ENCODE data around the gene PTPRK. TPM values are rescaled to one million over a fixed set of nuclear protein-coding genes. Genes with fewer than 3 reads are reported as not detected.

The PTPRK gene
- total and polyA plus RNA-seq, 2 of the 13 experiments (the other 11 are each of a cell fraction or from before 2014, with no cell fraction given), result 43.6 to 98.3 TPM

DNA sequence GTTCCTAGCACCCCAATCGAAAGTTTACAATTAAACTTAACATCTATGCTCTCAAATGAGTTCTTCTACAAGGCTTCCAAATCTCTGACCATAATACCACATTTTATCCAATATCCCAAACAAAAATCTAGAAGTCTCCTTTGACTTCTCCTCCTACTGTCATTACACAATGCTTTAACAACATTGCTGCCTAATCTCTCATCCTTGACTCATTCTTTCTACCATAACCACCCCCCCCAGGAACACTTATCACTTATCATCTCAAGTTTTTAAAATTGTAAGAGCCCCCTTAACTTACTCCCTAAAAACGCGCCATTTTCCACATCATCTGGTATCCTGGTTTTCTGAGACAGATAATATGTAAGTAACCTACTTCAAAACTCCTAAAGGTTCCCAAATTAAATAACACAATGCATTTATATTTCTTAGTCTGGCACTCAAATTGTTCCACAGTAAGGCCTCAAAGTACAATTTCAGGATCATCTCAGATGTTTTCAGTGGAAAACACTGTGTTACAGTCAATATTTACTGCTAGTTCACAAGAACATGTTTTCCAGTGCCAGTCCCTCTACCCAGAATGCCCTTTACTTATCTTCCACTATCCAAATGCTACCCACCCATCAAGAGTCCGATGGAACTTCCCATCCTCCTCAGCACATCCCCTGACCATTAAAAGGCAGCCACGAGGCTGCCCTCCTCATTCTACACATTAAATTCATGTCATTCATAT lies 311.4 kb downstream of the PTPRK start:
- DNase-seq (ENCODE audit: low spot score), result peak; percentile 14
- ChIA-PET POLR2A (no interaction called here), CTCF (ENCODE audit: low intra/inter-chr PET ratio, low total read pairs) (no interaction called here)
- peaks cover 26% of the 10 kb centered on the region for H3K4me1 ChIP-seq (ENCODE audit: insufficient read depth, low read length)
- TF ChIP-seq, protein P1, sequence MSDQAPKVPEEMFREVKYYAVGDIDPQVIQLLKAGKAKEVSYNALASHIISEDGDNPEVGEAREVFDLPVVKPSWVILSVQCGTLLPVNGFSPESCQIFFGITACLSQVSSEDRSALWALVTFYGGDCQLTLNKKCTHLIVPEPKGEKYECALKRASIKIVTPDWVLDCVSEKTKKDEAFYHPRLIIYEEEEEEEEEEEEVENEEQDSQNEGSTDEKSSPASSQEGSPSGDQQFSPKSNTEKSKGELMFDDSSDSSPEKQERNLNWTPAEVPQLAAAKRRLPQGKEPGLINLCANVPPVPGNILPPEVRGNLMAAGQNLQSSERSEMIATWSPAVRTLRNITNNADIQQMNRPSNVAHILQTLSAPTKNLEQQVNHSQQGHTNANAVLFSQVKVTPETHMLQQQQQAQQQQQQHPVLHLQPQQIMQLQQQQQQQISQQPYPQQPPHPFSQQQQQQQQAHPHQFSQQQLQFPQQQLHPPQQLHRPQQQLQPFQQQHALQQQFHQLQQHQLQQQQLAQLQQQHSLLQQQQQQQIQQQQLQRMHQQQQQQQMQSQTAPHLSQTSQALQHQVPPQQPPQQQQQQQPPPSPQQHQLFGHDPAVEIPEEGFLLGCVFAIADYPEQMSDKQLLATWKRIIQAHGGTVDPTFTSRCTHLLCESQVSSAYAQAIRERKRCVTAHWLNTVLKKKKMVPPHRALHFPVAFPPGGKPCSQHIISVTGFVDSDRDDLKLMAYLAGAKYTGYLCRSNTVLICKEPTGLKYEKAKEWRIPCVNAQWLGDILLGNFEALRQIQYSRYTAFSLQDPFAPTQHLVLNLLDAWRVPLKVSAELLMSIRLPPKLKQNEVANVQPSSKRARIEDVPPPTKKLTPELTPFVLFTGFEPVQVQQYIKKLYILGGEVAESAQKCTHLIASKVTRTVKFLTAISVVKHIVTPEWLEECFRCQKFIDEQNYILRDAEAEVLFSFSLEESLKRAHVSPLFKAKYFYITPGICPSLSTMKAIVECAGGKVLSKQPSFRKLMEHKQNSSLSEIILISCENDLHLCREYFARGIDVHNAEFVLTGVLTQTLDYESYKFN (CRISPR knock-in tag; conservative IDR thresholded peaks at IDR 0.05), result 0 out of 2 replicates have a peak, but pooled peaks have one; percentile 15
- TF ChIP-seq RBM22 (optimal IDR thresholded peaks at IDR 0.05; ENCODE audit: low read length) (peak; percentile 11), TSC22D2 (CRISPR knock-in tag; IDR thresholded peaks at IDR 0.05; ENCODE audit: borderline replicate concordance) (no peak)
- WGBS (ENCODE audit: low lambda C conversion rate), result 92% methylated on average over 5 of the region's 5 CpGs
- peak; percentile 31; the same call in 1 of the 3 replicates for ATAC-seq
- H4K20me1 ChIP-seq (ENCODE audit: insufficient read depth, low read length), result no peaks in the 10 kb centered on the region; the same call in 1 of the 2 replicates
- in situ Hi-C loops (cut with HindIII; ENCODE audit: extremely low pct_ligation_motif_present, low pct_unique_long_range_greater_than_20kb), result no loop called here
- H3K9me3 ChIP-seq (ENCODE audit: low read length), result no peaks in the 10 kb centered on the region
- no peak overlapping the region for H3K4me3 ChIP-seq (replicated peaks in 1 of 3; ENCODE audit: insufficient read depth in 1 of 3, low read depth in 2 of 3, low read length in 3 of 3)
- H3K4me2 ChIP-seq (ENCODE audit: low read depth, low read length), result no peak overlapping the region
- H3K27me3 ChIP-seq (ENCODE audit: control insufficient read depth in 1 of 2, insufficient read depth in 2 of 2, low read length in 2 of 2), result no peaks in the 10 kb centered on the region
- H3K9ac ChIP-seq (ENCODE audit: insufficient read depth, low read depth, low read length), result no peak overlapping the region
- intact Hi-C loops (cut with micrococcal nuclease; ENCODE audit: unreplicated experiment), result loop anchor here (2.0 kb wide), 1 partner anchor 22 kb away; no protein-coding TSS in a partner anchor
- FAIRE-seq, result no peak
- H2AFZ ChIP-seq (ENCODE audit: low read length), result no peak overlapping the region
- H3K79me2 ChIP-seq (ENCODE audit: insufficient read depth, low read length), result peaks cover 2% of the 10 kb centered on the region
- peaks cover 1 to 6% of the 10 kb centered on the region in 2 experiments; a peak in 4 of 5 replicates for H3K36me3 ChIP-seq (replicated peaks in 1 of 2; ENCODE audit: control insufficient read depth in 1 of 2, insufficient read depth in 2 of 2, low read length in 2 of 2)
- no TSS peak for BruUV-seq (replicated peaks)
- H3K27ac ChIP-seq (ENCODE audit: extremely low read length, insufficient read depth, low read length), result no peak overlapping the region

All from HepG2 (cell line).